Measurements from ENCODE around the gene POU4F1.

POU4F1 gene

GRCh38 chr13:78595495-78596398 lies 7.6 kb downstream of the POU4F1 start:
- H3K4me3 ChIP-seq (ENCODE audit: low read length) = peak overlapping the region; percentile 52
- no peak for DNase-seq (ENCODE audit: low read depth, low spot score)

GRCh38 chr13:78594456-78594975 lies 8.8 kb downstream of the POU4F1 start:
- DNase-seq (ENCODE audit: low read depth, low spot score) = no peak
- H3K4me3 ChIP-seq (ENCODE audit: low read length) = no peak overlapping the region

DNA sequence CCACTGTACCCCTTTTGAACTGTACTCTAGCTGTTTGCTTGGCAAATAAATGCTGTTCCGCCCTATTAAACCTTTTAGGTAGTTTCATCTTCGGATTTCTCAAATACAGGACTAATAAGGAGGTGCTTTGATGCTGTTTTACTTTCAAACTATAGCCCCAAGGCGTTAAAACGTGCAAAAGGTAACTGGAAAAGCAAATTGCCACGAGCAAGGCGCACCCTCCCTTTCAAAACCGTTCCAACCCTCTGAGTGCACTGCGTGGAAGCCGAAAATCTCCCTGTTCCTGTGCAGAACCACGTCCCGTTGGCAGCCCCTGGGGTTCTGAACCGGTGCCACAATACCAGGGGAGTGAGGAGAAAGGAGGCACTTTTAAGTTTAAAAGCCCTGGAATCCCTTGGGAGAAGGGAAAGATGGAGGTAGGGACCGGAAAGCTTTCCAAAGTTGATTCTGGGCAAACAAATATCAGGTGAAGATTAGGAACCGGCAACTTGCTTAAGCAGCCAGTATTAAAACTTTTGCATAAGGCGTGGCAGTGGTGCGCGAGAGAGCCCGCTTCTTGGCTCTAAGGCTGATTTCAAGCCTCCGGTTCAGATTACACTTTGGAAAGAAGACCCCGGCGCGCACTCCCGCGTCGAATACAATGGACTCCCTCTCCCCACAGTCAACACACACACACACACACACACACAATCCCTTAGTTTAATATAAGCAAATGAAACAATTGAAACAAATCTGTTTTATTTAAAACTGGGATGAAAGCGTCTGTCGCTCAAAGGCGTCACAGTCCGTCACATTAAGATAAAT lies 9.5 kb downstream of the POU4F1 start:
- no peak overlapping the region for H3K4me3 ChIP-seq (ENCODE audit: low read length)
- DNase-seq (ENCODE audit: low read depth, low spot score) = no peak

DNA sequence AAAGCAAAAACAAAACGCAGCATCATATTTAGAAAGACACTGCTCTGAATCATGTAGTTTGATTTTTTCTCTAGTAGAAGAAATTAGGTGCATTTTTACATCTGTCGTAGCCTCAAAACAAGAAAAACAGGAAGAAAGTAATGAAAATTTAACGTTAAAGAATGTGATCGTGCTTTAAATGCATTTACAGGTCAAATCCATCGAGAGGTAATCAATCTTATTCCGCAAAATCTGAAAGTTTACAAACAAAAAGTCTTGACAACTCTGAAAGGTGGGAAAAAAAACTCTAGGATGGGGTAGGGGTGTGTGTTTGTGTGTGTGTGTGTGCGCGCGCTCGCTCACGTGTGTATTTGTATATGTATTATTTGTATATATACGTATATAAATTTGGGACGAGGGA lies 10.2 kb downstream of the POU4F1 start:
- no peak overlapping the region for H3K4me3 ChIP-seq (ENCODE audit: low read length)
- DNase-seq (ENCODE audit: low read depth, low spot score) = no peak

DNA sequence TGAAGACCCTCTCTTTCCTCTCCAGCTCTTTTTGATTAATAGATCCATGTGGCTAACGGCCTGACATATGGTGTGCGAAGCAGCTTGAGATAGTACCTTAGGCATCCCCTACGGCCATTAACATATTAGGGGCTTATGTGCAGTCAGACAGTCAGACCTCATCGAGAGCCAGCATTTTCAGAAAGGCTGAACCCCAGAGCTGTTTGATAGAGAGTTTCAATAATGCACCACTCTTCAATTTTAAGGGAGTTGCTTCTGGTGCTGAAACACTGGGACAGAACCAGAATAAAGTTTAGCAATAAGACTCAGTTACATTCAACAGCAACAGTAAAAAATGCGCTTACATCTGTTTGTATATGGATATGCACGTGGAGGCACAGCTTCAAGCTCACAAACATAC lies 10.8 kb downstream of the POU4F1 start:
- no peak for DNase-seq (ENCODE audit: low read depth, low spot score)
- no peak overlapping the region for H3K4me3 ChIP-seq (ENCODE audit: low read length)

- DNase-seq (ENCODE audit: low read depth, low spot score) = no peak
- H3K4me3 ChIP-seq (ENCODE audit: low read length) = no peak overlapping the region
Observed at GRCh38 chr13:78589206-78589605, 14.1 kb downstream of the POU4F1 start.

DNA sequence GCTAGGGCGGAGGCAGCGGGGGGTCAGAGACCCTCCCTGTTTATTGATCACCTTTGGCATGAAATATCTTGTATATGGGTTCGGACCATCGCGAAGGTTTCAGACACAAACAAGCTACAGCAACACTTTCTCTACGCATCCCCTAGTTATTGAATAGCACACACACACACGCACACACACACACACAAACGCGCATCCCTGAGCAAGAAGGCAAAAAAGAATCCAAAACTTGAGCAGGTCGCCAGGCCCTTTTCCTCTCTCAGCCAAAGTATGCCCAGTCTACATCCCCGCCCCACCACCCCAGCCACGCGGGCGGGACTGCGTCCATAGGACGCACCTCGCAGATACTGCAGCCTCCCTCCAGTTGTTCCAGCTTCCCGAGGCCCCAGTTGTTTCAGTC lies 16.0 kb downstream of the POU4F1 start:
- H3K4me3 ChIP-seq (ENCODE audit: low read length) = no peak overlapping the region
- no peak for DNase-seq (ENCODE audit: low read depth, low spot score)

- DNase-seq (ENCODE audit: low read depth, low spot score) = no peak
- H3K4me3 ChIP-seq (ENCODE audit: low read length) = no peak overlapping the region
Observed at GRCh38 chr13:78586706-78587105, 16.6 kb downstream of the POU4F1 start.

- no peak for DNase-seq (ENCODE audit: low read depth, low spot score)
- no peak overlapping the region for H3K4me3 ChIP-seq (ENCODE audit: low read length)
Observed at GRCh38 chr13:78576261-78576660, 27.1 kb downstream of the POU4F1 start.

GRCh38 chr13:78572459-78572858 lies 30.9 kb downstream of the POU4F1 start:
- DNase-seq (ENCODE audit: low read depth, low spot score) = no peak
- H3K4me3 ChIP-seq (ENCODE audit: low read length) = no peak overlapping the region

GRCh38 chr13:78569029-78569428 lies 34.3 kb downstream of the POU4F1 start:
- no peak for DNase-seq (ENCODE audit: low read depth, low spot score)
- H3K4me3 ChIP-seq (ENCODE audit: low read length) = no peak overlapping the region

- H3K4me3 ChIP-seq (ENCODE audit: low read length) = no peak overlapping the region
- DNase-seq (ENCODE audit: low read depth, low spot score) = no peak
Observed at GRCh38 chr13:78566631-78567030, 36.7 kb downstream of the POU4F1 start.

DNA sequence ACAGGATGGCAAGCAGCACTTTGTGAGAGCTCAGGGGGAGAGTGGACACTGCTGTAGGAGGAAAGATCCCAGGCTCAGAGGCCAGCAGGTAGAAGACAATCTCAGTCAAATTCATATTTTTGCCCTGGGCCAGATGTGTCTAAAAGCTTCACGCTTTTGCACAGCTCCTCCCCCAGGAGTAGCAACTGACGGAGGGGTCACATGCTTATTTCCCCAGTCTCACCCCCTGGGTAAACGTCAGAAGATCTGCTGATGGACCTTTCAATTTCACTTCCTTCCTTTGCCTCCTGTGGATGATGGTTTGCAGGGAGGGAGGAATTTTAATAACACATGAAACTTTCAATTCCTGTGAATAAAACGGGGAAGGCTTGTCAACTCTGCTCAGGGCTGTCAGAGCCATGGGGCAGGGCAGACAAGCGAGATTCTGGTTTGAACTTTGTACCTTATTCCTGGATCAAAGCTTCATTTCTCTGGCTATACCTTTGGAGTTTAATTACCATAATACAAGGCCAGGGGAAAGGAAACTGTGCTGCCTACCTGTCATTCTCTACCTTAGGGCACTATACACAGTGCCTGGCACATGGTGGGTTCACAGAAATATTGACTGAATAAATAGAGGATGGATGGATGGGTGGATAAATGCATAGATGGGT lies 41.0 kb downstream of the POU4F1 start:
- DNase-seq (ENCODE audit: low read depth, low spot score) = no peak
- H3K4me3 ChIP-seq (ENCODE audit: low read length) = no peak overlapping the region
